NB4 (cell line): ENCODE measurements around the gene GLRX.

Experiments used
- DNase-seq: peaks from one replicate; pipeline ENCODE4 v3.0.0; 2010; ENCODE audit warnings: low read depth
- H3K4me3 ChIP-seq: one replicate; pipeline ENCODE4 v1.5.1; 2011; ENCODE audit warnings: mild to moderate bottlenecking, low read depth, low read length, moderate library complexity
- MYC ChIP-seq: IDR thresholded peaks from 2 replicates; pipeline ENCODE4 v1.6.1; 2011; ENCODE audit warnings: low read depth, low read length
- POLR2A ChIP-seq: IDR thresholded peaks from 2 replicates; pipeline ENCODE4 v1.6.1; 2011; ENCODE audit warnings: mild to moderate bottlenecking; ENCODE audit not compliant: insufficient read length; ENCODE audit errors: extremely low read depth
- TF ChIP-seq, protein P1 (sequence below): IDR thresholded peaks from one replicate; pipeline ENCODE4 v1.5.1; 2012; ENCODE audit warnings: low read depth, low read length
- TF ChIP-seq, protein P2 (sequence below): IDR thresholded peaks from 2 replicates; pipeline ENCODE4 v1.6.1; 2011; ENCODE audit warnings: low read depth, low read length

GLRX gene

DNA sequence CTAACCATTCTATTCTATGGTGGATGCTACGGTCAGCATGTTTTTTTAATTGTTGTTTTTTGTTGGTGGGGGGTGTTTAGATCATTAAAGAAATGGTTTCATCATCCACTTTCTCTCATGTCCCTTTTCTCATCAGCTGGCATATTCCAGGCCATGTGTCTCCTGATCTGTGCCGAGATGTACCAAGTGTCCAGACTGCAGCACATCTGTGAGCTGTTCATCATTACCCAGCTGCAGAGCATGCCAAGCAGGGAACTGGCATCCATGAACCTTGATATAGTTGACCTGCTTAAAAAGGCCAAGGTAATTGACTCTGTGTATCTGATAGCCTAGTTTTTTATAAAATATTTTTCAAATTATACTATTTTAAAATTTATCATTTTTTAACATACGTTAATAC is 38.9 kb downstream of the GLRX start:
- no peak for DNase-seq
- no peak for TF ChIP-seq POLR2A
- TF ChIP-seq, protein P1, sequence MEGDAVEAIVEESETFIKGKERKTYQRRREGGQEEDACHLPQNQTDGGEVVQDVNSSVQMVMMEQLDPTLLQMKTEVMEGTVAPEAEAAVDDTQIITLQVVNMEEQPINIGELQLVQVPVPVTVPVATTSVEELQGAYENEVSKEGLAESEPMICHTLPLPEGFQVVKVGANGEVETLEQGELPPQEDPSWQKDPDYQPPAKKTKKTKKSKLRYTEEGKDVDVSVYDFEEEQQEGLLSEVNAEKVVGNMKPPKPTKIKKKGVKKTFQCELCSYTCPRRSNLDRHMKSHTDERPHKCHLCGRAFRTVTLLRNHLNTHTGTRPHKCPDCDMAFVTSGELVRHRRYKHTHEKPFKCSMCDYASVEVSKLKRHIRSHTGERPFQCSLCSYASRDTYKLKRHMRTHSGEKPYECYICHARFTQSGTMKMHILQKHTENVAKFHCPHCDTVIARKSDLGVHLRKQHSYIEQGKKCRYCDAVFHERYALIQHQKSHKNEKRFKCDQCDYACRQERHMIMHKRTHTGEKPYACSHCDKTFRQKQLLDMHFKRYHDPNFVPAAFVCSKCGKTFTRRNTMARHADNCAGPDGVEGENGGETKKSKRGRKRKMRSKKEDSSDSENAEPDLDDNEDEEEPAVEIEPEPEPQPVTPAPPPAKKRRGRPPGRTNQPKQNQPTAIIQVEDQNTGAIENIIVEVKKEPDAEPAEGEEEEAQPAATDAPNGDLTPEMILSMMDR, result no peak
- TF ChIP-seq MYC, result no peak
- TF ChIP-seq, protein P2, sequence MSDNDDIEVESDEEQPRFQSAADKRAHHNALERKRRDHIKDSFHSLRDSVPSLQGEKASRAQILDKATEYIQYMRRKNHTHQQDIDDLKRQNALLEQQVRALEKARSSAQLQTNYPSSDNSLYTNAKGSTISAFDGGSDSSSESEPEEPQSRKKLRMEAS, result no peak
- H3K4me3 ChIP-seq, result no peak overlapping the region

DNA sequence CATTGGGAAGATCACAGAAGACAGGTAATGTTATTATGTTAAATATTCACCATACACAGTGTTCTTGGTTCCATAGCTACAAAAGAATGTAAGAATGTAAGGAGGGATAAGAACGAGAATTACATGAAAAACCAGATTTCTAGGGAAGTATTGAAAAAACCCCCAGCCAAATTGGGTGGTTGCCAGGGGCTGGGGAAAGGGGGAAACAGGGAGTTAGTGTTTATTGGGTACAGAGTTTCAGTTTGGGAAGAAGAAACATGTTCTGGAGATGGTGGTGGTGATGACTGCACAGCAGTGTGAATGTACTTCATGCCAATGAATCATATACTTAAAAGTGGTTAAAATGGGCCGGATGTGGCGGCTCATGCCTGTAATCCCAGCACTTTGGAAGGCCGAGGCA is 40.3 kb downstream of the GLRX start:
- TF ChIP-seq MYC, result no peak
- TF ChIP-seq, protein P1, result no peak
- TF ChIP-seq POLR2A, result no peak
- TF ChIP-seq, protein P2, result no peak
- DNase-seq, result no peak
- H3K4me3 ChIP-seq, result no peak overlapping the region

DNA sequence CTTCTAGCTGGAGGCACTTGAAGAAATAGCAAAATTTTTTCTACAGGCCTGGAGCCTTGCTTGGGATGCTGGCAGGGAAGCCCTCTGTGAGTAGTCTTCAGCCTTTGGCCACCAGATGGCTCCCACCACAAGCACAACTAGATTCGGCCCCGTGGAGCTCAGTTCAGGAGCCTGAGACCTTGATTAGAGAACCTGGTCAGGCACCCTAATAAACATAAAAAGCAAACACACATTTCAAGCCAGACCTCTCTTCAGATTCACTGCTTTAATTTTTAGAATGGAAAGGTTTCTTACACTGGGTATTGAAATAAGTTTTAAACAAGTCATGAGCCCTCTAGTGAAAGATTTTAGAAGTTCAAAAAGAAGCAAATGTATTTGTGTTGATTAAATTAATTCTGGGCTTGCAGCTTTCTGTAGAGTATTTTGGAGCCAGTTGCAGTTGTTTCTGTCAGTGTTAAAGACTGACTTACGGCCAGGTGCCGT is 41.4 kb downstream of the GLRX start:
- peak; percentile 82 for DNase-seq

DNA sequence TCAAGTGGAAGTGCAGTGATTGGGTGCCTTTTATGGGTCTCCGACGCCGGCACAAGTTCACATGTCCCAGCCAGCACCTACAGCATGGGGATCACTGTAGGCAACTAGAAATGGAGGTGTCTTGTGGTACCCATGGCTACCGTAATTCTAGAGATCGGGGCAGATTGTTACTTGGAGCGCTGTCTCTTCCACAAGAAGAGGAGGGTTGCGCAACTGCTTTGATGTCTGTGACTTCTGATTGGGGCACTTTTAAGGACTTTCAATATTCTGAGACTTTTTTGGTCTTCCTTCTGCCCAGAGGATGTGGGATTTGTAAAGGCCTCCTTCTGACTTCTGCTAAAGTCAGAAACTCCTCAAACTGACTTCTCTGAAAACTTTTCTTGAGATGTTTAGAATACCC is 41.9 kb downstream of the GLRX start:
- peak; percentile 16 for DNase-seq
- TF ChIP-seq, protein P1, result no peak
- TF ChIP-seq POLR2A, result no peak
- TF ChIP-seq, protein P2, result no peak
- TF ChIP-seq MYC, result no peak
- no peak overlapping the region for H3K4me3 ChIP-seq

More for the DNA sequence above, 41.4 kb downstream of the GLRX start:
- TF ChIP-seq POLR2A (no peak), MYC (0 out of 2 replicates have a peak, but pooled peaks have one; percentile 22)
- TF ChIP-seq, protein P2, result 0 out of 2 replicates have a peak, but pooled peaks have one; percentile 12
- TF ChIP-seq, protein P1, result peak; percentile 84
- H3K4me3 ChIP-seq, result no peak overlapping the region

DNA sequence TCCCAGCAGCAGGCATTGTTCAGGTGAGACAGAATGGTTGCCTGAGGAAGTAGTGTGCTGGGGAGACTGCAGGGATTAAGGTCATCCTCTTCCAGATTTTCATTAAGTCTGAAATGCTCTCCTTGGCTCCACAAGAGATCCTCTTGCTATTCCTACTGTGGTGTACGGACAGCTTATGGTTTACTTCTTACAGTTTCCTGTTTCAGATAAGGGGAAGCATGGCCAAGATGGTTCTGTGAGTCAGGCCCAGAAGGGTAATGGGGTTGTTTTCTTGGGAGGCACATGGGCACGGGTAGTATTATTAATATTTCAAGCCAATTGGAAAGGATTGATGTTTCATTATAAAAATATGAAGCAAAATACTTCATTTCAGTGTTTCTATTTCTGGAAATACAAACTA is 42.9 kb downstream of the GLRX start:
- H3K4me3 ChIP-seq, result no peak overlapping the region
- TF ChIP-seq MYC, result no peak
- TF ChIP-seq, protein P1, result no peak
- TF ChIP-seq POLR2A, result no peak
- TF ChIP-seq, protein P2, result no peak

More for the DNA sequence above, 42.9 kb downstream of the GLRX start:
- peak; percentile 15 for DNase-seq
